Keratinocyte (primary cell): Measurements from ENCODE around the gene ANKRD31. TPM values are rescaled to one million over a fixed set of nuclear protein-coding genes. Genes with fewer than 3 reads are reported as not detected.

ENCODE experiments used
- DNase-seq: peaks from one replicate; pipeline ENCODE4 v3.0.0-alpha.2; 2011; ENCODE audit warnings: low read depth, missing footprints, low spot score
- FAIRE-seq: peaks from 2 replicates; lab custom pipeline; 2011; peaks lifted over from hg19 to GRCh38; lab: Jason Lieb, UNC
- H2AFZ ChIP-seq: 2 replicates; pipeline ENCODE4 v1.6.0; 2012; ENCODE audit warnings: low read length, control low read depth, inconsistent platforms; ENCODE audit not compliant: control insufficient read depth
- H3K27ac ChIP-seq: 2 replicates; pipeline ENCODE4 v1.5.1; 2011; ENCODE audit warnings: low read length; ENCODE audit not compliant: control insufficient read depth, insufficient read depth
- H3K27me3 ChIP-seq: 3 replicates; pipeline ENCODE4 v1.6.0; 2011; ENCODE audit warnings: low read length; ENCODE audit not compliant: control insufficient read depth, insufficient read depth; ENCODE audit errors: extremely low read depth
- H3K36me3 ChIP-seq, 2 experiments: 2 replicates in 1 of 2; 3 replicates in 1 of 2; pipeline ENCODE4 v1.5.1; 2011; ENCODE audit warnings: low read length in 2 of 2, mild to moderate bottlenecking in 1 of 2; ENCODE audit not compliant: control insufficient read depth in 2 of 2, insufficient read depth in 2 of 2; ENCODE audit errors: extremely low read depth in 1 of 2
- H3K4me1 ChIP-seq: 3 replicates; pipeline ENCODE4 v1.5.1; 2011; ENCODE audit warnings: low read length; ENCODE audit not compliant: control insufficient read depth, insufficient read depth; ENCODE audit errors: extremely low read depth
- H3K4me2 ChIP-seq: 3 replicates; pipeline ENCODE4 v1.6.0; 2011; ENCODE audit warnings: low read depth, low read length; ENCODE audit not compliant: control insufficient read depth, insufficient read depth; ENCODE audit errors: extremely low read depth
- H3K4me3 ChIP-seq, 3 experiments: fragments of 200-600 bp in 1 of 3; sonication (generic) in 1 of 3; 2 replicates in 2 of 3; 3 replicates in 1 of 3; pipeline ENCODE4 v1.5.1; 2011 to 2016; ENCODE audit warnings: low read length in 3 of 3, mild to moderate bottlenecking in 3 of 3, control low read depth in 2 of 3, inconsistent platforms in 1 of 3, low read depth in 1 of 3, mixed read lengths in 1 of 3, mixed run types in 1 of 3, moderate library complexity in 1 of 3; ENCODE audit not compliant: control insufficient read depth in 2 of 3, insufficient read depth in 2 of 3; ENCODE audit errors: extremely low read depth in 1 of 3
- H3K79me2 ChIP-seq: 2 replicates; pipeline ENCODE4 v1.6.0; 2012; ENCODE audit warnings: low read length; ENCODE audit not compliant: control insufficient read depth, insufficient read depth
- H3K9ac ChIP-seq: 3 replicates; pipeline ENCODE4 v1.6.0; 2011; ENCODE audit warnings: low read length; ENCODE audit not compliant: control insufficient read depth, insufficient read depth; ENCODE audit errors: extremely low read depth
- H3K9me1 ChIP-seq: 3 replicates; pipeline ENCODE4 v1.6.0; 2011; ENCODE audit warnings: low read length; ENCODE audit not compliant: control insufficient read depth, insufficient read depth; ENCODE audit errors: extremely low read depth
- H3K9me3 ChIP-seq: 2 replicates; pipeline ENCODE4 v1.5.1; 2012; ENCODE audit warnings: low read depth, low read length; ENCODE audit not compliant: control insufficient read depth
- H4K20me1 ChIP-seq: 3 replicates; pipeline ENCODE4 v1.6.0; 2011; ENCODE audit warnings: low read length; ENCODE audit not compliant: control insufficient read depth, insufficient read depth; ENCODE audit errors: extremely low read depth
- CTCF ChIP-seq, 3 experiments: IDR thresholded peaks in 1 of 3; conservative IDR thresholded peaks in 1 of 3; optimal IDR thresholded peaks in 1 of 3; 2 replicates in 2 of 3; 3 replicates in 1 of 3; pipeline versions ENCODE3 to v1.5.1; 2011; ENCODE audit warnings: low read length in 3 of 3, mild to moderate bottlenecking in 3 of 3, moderate library complexity in 2 of 3, control low read depth in 1 of 3, inconsistent platforms in 1 of 3; ENCODE audit not compliant: insufficient read depth in 2 of 3; ENCODE audit errors: extremely low read depth in 1 of 3
- EZH2 ChIP-seq: IDR thresholded peaks from one replicate; pipeline ENCODE4 v1.6.1; 2012; ENCODE audit warnings: inconsistent platforms, mild to moderate bottlenecking, low read length, moderate library complexity
- dilution Hi-C: fragments of 300-500 bp; cut with MboI; formaldehyde crosslinking; loops from one replicate; pipeline ENCODE4 v1.7.0; 2020; ENCODE audit warnings: low sequenced_read_pairs; ENCODE audit not compliant: extremely low pct_ligation_motif_present
- polyA plus RNA-seq, 5 experiments: library from polyadenylated mRNA; depleted of rRNA in 3 of 5; stranded (reverse) in 3 of 5; stranded (forward) in 1 of 5; unstranded in 1 of 5; fragments of >200 nt; gene quantifications; 1 replicate in 1 of 5; 2 replicates in 3 of 5; 3 replicates in 1 of 5; pipeline versions ENCODE4 v1.2.1 to v1.2.3, GENCODE V29; 2011 to 2012; ENCODE audit warnings: missing spikeins in 2 of 5, low read depth in 1 of 5, low replicate concordance in 1 of 5

ANKRD31 gene
- polyA plus RNA-seq, 1 donor (not counting 4 experiments of a cell fraction or from before 2014, with no cell fraction given), result 0.18 TPM

GRCh38 chr5:75214928-75215327 is 21.8 kb downstream of the ANKRD31 start:
- H3K9me1 ChIP-seq, result no peaks in the 10 kb centered on the region
- TF ChIP-seq CTCF (optimal IDR thresholded peaks at IDR 0.05 in 1 of 3, IDR thresholded peaks at IDR 0.05 in 1 of 3, conservative IDR thresholded peaks at IDR 0.05 in 1 of 3; ENCODE audit: extremely low read depth in 1 of 3, insufficient read depth in 2 of 3, low read length in 3 of 3) (no peak), EZH2 (no peak)
- dilution Hi-C loops, result no loop called here
- no peak overlapping the region for H3K4me3 ChIP-seq
- no peaks in the 10 kb centered on the region for H3K9me3 ChIP-seq
- no peak overlapping the region for H2AFZ ChIP-seq
- H3K9ac ChIP-seq, result no peak overlapping the region
- H4K20me1 ChIP-seq, result no peaks in the 10 kb centered on the region
- no peak for DNase-seq
- no peaks in the 10 kb centered on the region for H3K36me3 ChIP-seq
- no peaks in the 10 kb centered on the region for H3K27me3 ChIP-seq
- H3K79me2 ChIP-seq, result no peaks in the 10 kb centered on the region
- no peaks in the 10 kb centered on the region for H3K4me1 ChIP-seq
- H3K27ac ChIP-seq, result no peak overlapping the region
- FAIRE-seq, result no peak
- H3K4me2 ChIP-seq, result no peak overlapping the region

- dilution Hi-C loops, result no loop called here
- FAIRE-seq, result no peak
- no peak overlapping the region for H3K27ac ChIP-seq
Observed at GRCh38 chr5:75214409-75214808, 22.3 kb downstream of the ANKRD31 start.

More at GRCh38 chr5:75214409-75214808, 22.3 kb downstream of the ANKRD31 start:
- Histone ChIP-seq H3K4me1 (no peaks in the 10 kb centered on the region), H3K9ac (no peak overlapping the region), H3K27me3 (no peaks in the 10 kb centered on the region), H3K36me3 (no peaks in the 10 kb centered on the region), H3K9me3 (no peaks in the 10 kb centered on the region), H3K4me3 (no peak overlapping the region), H4K20me1 (no peaks in the 10 kb centered on the region), H3K79me2 (no peaks in the 10 kb centered on the region), H3K4me2 (no peak overlapping the region), H3K9me1 (no peaks in the 10 kb centered on the region), H2AFZ (no peak overlapping the region)
- TF ChIP-seq EZH2, result no peak
- no peak for TF ChIP-seq CTCF (optimal IDR thresholded peaks at IDR 0.05 in 1 of 3, IDR thresholded peaks at IDR 0.05 in 1 of 3, conservative IDR thresholded peaks at IDR 0.05 in 1 of 3; ENCODE audit: extremely low read depth in 1 of 3, insufficient read depth in 2 of 3, low read length in 3 of 3)
- DNase-seq, result no peak
